Right lobe of liver (tissue), 4 donors: Measurements from ENCODE around the gene NT5DC3.

ENCODE experiments used
- POLR2A ChIP-seq: fragments of 450-650 bp; IDR thresholded peaks from one replicate; pipeline ENCODE4 v1.6.1; 2017; ENCODE audit warnings: antibody characterized with exemption, mild to moderate bottlenecking
- TF ChIP-seq, protein P1 (sequence below), 4 donors: fragments of 200-600 bp in 3 of 4; fragments of 450-650 bp in 1 of 4; IDR thresholded peaks; one replicate each; pipeline versions ENCODE4 v1.5.1 to v1.8.0; 2016 to 2022; ENCODE audit warnings: antibody characterized with exemption in 4 of 4, mild to moderate bottlenecking in 2 of 4
- donor health status: DM: no; HTN: no; CAD: no.
- donor health status: DM: no; HTN: no; CAD: no.
- donor health status: DM: no; HTN: yes; CAD: no.

DNA sequence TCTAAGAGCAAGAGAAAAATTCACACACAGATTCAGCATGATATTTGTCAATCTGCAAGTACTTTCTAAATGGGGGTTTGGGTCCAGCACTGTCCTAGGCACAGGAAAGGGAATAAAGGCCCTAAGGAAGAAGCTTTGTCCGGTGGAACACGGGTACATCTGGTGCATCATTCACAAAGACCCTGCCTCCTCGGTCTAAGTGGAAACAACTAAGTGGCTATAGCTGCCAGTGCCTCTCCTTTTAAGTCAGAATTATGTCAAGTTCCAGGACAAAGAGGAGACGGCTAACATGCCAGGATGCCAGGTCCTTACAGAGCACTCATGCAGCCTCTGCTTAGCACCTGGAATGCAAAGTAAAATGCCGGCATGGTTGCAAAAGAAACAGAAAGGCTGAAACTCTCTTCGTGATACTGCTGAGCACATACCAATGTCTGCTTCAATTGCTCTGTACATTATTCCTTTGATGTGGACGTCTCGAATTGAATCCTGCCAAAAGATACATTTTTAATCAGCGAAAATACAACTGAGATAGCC lies 47.5 kb downstream of the NT5DC3 start:
- TF ChIP-seq, protein P1, sequence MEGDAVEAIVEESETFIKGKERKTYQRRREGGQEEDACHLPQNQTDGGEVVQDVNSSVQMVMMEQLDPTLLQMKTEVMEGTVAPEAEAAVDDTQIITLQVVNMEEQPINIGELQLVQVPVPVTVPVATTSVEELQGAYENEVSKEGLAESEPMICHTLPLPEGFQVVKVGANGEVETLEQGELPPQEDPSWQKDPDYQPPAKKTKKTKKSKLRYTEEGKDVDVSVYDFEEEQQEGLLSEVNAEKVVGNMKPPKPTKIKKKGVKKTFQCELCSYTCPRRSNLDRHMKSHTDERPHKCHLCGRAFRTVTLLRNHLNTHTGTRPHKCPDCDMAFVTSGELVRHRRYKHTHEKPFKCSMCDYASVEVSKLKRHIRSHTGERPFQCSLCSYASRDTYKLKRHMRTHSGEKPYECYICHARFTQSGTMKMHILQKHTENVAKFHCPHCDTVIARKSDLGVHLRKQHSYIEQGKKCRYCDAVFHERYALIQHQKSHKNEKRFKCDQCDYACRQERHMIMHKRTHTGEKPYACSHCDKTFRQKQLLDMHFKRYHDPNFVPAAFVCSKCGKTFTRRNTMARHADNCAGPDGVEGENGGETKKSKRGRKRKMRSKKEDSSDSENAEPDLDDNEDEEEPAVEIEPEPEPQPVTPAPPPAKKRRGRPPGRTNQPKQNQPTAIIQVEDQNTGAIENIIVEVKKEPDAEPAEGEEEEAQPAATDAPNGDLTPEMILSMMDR (IDR thresholded peaks at IDR 0.05) = no peak
- no peak for TF ChIP-seq POLR2A
